ENCODE results near the gene SCG5. TPM values are rescaled to one million over a fixed set of nuclear protein-coding genes. Genes with fewer than 3 reads are reported as not detected.

SCG5 gene
- total and polyA plus RNA-seq, 2 of the 13 experiments (the other 11 are each of a cell fraction or from before 2014, with no cell fraction given) = 2.3 to 3.5 TPM

DNA sequence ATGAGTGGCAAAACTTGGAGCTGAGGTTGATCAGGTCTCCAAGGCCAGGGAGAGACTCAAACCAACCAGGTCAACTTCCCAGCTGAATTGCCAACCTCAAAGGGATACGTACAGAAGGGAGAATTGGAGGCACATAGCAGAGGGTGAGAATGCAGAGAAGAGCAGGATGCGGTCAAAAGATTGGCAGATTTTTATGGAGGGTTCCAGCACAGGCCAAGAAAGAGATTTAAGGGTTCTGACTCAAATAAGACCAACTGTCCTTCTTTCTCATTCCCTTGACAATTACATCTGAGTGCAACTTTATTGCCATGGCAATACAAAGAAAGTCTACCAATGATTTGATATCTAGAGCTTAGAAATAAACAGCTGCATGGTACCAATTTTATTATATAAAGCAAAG is 33.2 kb downstream of the SCG5 start (continued):
- TF ChIP-seq ZNF850 (CRISPR knock-in tag; conservative IDR thresholded peaks at IDR 0.05) (no peak), HOXA3 (CRISPR knock-in tag; IDR thresholded peaks at IDR 0.05) (no peak), MBD4 (IDR thresholded peaks at IDR 0.05; ENCODE audit: borderline replicate concordance, low read length) (no peak)
- TF ChIP-seq, protein P1, sequence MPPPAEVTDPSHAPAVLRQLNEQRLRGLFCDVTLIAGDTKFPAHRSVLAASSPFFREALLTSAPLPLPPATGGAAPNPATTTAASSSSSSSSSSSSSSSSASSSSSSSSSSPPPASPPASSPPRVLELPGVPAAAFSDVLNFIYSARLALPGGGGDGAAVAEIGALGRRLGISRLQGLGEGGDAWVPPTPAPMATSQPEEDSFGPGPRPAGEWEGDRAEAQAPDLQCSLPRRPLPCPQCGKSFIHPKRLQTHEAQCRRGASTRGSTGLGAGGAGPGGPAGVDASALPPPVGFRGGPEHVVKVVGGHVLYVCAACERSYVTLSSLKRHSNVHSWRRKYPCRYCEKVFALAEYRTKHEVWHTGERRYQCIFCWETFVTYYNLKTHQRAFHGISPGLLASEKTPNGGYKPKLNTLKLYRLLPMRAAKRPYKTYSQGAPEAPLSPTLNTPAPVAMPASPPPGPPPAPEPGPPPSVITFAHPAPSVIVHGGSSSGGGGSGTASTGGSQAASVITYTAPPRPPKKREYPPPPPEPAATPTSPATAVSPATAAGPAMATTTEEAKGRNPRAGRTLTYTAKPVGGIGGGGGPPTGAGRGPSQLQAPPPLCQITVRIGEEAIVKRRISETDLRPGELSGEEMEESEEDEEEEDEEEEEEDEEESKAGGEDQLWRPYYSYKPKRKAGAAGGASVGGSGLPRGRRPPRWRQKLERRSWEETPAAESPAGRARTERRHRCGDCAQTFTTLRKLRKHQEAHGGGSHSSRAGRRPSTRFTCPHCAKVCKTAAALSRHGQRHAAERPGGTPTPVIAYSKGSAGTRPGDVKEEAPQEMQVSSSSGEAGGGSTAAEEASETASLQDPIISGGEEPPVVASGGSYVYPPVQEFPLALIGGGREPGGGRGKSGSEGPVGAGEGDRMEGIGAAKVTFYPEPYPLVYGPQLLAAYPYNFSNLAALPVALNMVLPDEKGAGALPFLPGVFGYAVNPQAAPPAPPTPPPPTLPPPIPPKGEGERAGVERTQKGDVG (CRISPR knock-in tag; IDR thresholded peaks at IDR 0.05; ENCODE audit: borderline replicate concordance) = no peak

- DNase-seq (ENCODE audit: low spot score) = no peak
- no peak for ATAC-seq
- H3K9ac ChIP-seq (ENCODE audit: insufficient read depth, low read depth, low read length) = no peak overlapping the region
- intact Hi-C loops (cut with micrococcal nuclease; ENCODE audit: unreplicated experiment) (loop anchor here (5.0 kb wide), 1 partner anchor 42 kb away; the partner anchor contains the start of gene GREM1), in situ Hi-C loops (cut with HindIII; ENCODE audit: extremely low pct_ligation_motif_present, low pct_unique_long_range_greater_than_20kb) (no loop called here)
- H4K20me1 ChIP-seq (ENCODE audit: insufficient read depth, low read length) = no peaks in the 10 kb centered on the region
- TF ChIP-seq ZMYM3 (CRISPR knock-in tag; IDR thresholded peaks at IDR 0.05) (no peak), CEBPG (CRISPR knock-in tag; IDR thresholded peaks at IDR 0.05) (no peak), POLR2AphosphoS2 (IDR thresholded peaks at IDR 0.05; ENCODE audit: low read depth, low read length) (no peak), ZBTB34 (CRISPR knock-in tag; IDR thresholded peaks at IDR 0.05) (no peak), HDAC6 (IDR thresholded peaks at IDR 0.05; ENCODE audit: low read depth, low read length) (no peak), SOX6 (IDR thresholded peaks at IDR 0.05) (no peak), SOX6 (CRISPR knock-in tag; IDR thresholded peaks at IDR 0.05) (no peak), ZBTB21 (CRISPR knock-in tag; IDR thresholded peaks at IDR 0.05) (no peak)
- H3K27me3 ChIP-seq (ENCODE audit: control insufficient read depth in 1 of 2, insufficient read depth in 2 of 2, low read length in 2 of 2) = no peaks in the 10 kb centered on the region
- no peak overlapping the region for H2AFZ ChIP-seq (ENCODE audit: low read length)
- 82% methylated on average over 6 of the region's 6 CpGs for WGBS (ENCODE audit: low lambda C conversion rate)
- H3K4me1 ChIP-seq (ENCODE audit: insufficient read depth, low read length) = peaks cover 50% of the 10 kb centered on the region
- no peaks in the 10 kb centered on the region for H3K9me3 ChIP-seq (ENCODE audit: low read length)
- no TSS peak for BruUV-seq (replicated peaks)
- no peak overlapping the region for H3K4me3 ChIP-seq (replicated peaks in 1 of 3; ENCODE audit: insufficient read depth in 1 of 3, low read depth in 2 of 3, low read length in 3 of 3)
- H3K4me2 ChIP-seq (ENCODE audit: low read depth, low read length) = no peak overlapping the region
- POLR2A ChIA-PET = no interaction called here
- H3K79me2 ChIP-seq (ENCODE audit: insufficient read depth, low read length) = no peaks in the 10 kb centered on the region
- H3K36me3 ChIP-seq (replicated peaks in 1 of 2; ENCODE audit: control insufficient read depth in 1 of 2, insufficient read depth in 2 of 2, low read length in 2 of 2) = no peaks in the 10 kb centered on the region
- no peak for FAIRE-seq
- CTCF ChIA-PET (ENCODE audit: low intra/inter-chr PET ratio, low total read pairs) = no interaction called here
- H3K27ac ChIP-seq (ENCODE audit: extremely low read length, insufficient read depth, low read length) = no peak overlapping the region
Observed at GRCh38 chr15:32675466-32675865, 34.0 kb downstream of the SCG5 start.
